ENCODE data around the gene FTSJ3.
"Not testable (repeated sequence)": the region's sequence is repeated elsewhere in the genome, so short reads cannot be mapped to it uniquely, and the experiment has no call there.

Gene FTSJ3

DNA sequence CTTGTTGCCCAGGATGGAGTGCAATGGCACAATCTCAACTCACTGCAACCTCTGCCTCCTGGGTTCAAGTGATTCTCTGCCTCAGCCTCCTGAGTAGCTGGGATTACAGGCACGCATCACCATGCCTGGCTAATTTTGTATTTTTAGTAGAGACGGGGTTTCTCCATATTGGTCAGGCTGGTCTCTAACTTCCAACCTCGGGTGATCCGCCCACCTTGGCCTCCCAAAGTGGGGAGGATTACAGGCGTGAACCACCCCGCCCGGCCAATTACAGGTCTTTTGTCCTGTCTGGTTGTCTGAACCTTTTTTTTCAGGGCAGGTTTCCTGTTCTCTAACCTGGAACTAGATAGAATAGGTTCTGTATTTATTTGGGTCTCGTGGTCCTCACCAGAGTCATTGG, 29.0 kb upstream of the FTSJ3 start:
- H3K9ac ChIP-seq (ENCODE audit: low read depth in 1 of 2, low read length in 2 of 2): not testable (repeated sequence)

GRCh38 chr17:63855185-63855584, 27.7 kb upstream of the FTSJ3 start:
- H3K9me3 ChIP-seq (ENCODE audit: control insufficient read depth in 2 of 2, low read length in 2 of 2): no peaks in the 10 kb centered on the region
- no peaks in the 10 kb centered on the region for H3K27me3 ChIP-seq (ENCODE audit: control insufficient read depth in 2 of 2, insufficient read depth in 2 of 2, low read length in 2 of 2)
- no peak overlapping the region for H3K27ac ChIP-seq (ENCODE audit: low read depth in 2 of 2, low read length in 2 of 2)
- H3K36me3 ChIP-seq (ENCODE audit: control insufficient read depth in 2 of 2, insufficient read depth in 2 of 2, low read length in 2 of 2): no peaks in the 10 kb centered on the region
- H3K4me3 ChIP-seq (ENCODE audit: low read length in 2 of 2): no peak overlapping the region
- no peaks in the 10 kb centered on the region for H3K4me1 ChIP-seq (ENCODE audit: control insufficient read depth in 2 of 2, insufficient read depth in 2 of 2, low read length in 2 of 2)
- no peak overlapping the region for H3K9ac ChIP-seq (ENCODE audit: low read depth in 1 of 2, low read length in 2 of 2)

More for the DNA sequence above, 29.0 kb upstream of the FTSJ3 start:
- not testable (repeated sequence) for H3K27ac ChIP-seq (ENCODE audit: low read depth in 2 of 2, low read length in 2 of 2); H3K9me3 ChIP-seq (ENCODE audit: control insufficient read depth in 2 of 2, low read length in 2 of 2); H3K36me3 ChIP-seq (ENCODE audit: control insufficient read depth in 2 of 2, insufficient read depth in 2 of 2, low read length in 2 of 2); H3K27me3 ChIP-seq (ENCODE audit: control insufficient read depth in 2 of 2, insufficient read depth in 2 of 2, low read length in 2 of 2); H3K4me1 ChIP-seq (ENCODE audit: control insufficient read depth in 2 of 2, insufficient read depth in 2 of 2, low read length in 2 of 2); H3K4me3 ChIP-seq (ENCODE audit: low read length in 2 of 2)

DNA sequence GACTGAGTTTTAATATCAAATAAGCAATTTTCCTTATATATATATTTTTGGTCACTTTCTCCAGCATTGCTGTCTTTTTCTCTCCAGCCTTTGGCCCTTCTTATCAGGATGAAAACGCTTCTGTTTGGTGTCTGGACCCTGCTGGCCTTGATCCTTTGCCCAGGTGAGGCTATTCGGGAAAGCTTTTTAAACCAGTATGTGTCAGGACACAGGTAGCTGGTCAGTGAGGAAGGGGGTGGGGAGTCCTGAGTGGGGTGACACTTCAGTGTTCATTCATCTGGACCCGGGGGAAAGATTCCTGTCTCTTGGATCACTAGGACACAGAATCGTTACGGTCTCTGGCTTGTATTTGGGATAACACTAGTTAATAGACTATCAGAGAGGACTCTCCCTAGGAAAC, 27.2 kb upstream of the FTSJ3 start:
- H3K4me3 ChIP-seq (ENCODE audit: low read length in 2 of 2): no peak overlapping the region

GRCh38 chr17:63853260-63853659, 25.8 kb upstream of the FTSJ3 start:
- no peak overlapping the region for H3K9ac ChIP-seq (ENCODE audit: low read depth in 1 of 2, low read length in 2 of 2)
- H3K4me1 ChIP-seq (ENCODE audit: control insufficient read depth in 2 of 2, insufficient read depth in 2 of 2, low read length in 2 of 2): peaks cover 0 to 4% of the 10 kb centered on the region in 2 donors
- no peaks in the 10 kb centered on the region for H3K36me3 ChIP-seq (ENCODE audit: control insufficient read depth in 2 of 2, insufficient read depth in 2 of 2, low read length in 2 of 2)
- H3K9me3 ChIP-seq (ENCODE audit: control insufficient read depth in 2 of 2, low read length in 2 of 2): no peaks in the 10 kb centered on the region
- no peak overlapping the region for H3K4me3 ChIP-seq (ENCODE audit: low read length in 2 of 2)
- no peak overlapping the region for H3K27ac ChIP-seq (ENCODE audit: low read depth in 2 of 2, low read length in 2 of 2)
- H3K27me3 ChIP-seq (ENCODE audit: control insufficient read depth in 2 of 2, insufficient read depth in 2 of 2, low read length in 2 of 2): no peaks in the 10 kb centered on the region

More for the DNA sequence above, 27.2 kb upstream of the FTSJ3 start:
- no peak overlapping the region for H3K9ac ChIP-seq (ENCODE audit: low read depth in 1 of 2, low read length in 2 of 2)
- no peaks in the 10 kb centered on the region for H3K27me3 ChIP-seq (ENCODE audit: control insufficient read depth in 2 of 2, insufficient read depth in 2 of 2, low read length in 2 of 2)
- no peaks in the 10 kb centered on the region for H3K4me1 ChIP-seq (ENCODE audit: control insufficient read depth in 2 of 2, insufficient read depth in 2 of 2, low read length in 2 of 2)
- H3K27ac ChIP-seq (ENCODE audit: low read depth in 2 of 2, low read length in 2 of 2): no peak overlapping the region
- H3K9me3 ChIP-seq (ENCODE audit: control insufficient read depth in 2 of 2, low read length in 2 of 2): no peaks in the 10 kb centered on the region
- H3K36me3 ChIP-seq (ENCODE audit: control insufficient read depth in 2 of 2, insufficient read depth in 2 of 2, low read length in 2 of 2): no peaks in the 10 kb centered on the region

DNA sequence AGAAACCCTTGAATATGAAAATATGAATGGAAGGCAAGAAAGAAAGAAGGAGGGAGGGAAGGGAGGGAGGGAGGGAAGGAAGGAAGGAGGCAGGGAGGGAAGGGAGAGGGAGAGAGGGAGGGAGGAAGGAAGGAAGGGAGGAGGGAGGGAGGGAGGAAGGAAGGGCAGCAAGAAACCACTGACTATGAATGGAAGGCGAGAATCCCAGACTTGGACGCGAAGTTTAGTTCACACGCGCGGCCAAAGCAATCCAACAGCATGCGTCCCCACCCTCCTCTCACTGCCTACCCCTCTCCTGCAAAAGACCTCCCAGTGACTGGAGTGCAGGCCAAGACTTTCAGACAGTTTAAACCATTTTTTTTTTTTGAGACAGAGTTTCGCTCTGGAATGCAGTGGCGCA, 22.9 kb upstream of the FTSJ3 start:
- no peaks in the 10 kb centered on the region for H3K9me3 ChIP-seq (ENCODE audit: control insufficient read depth in 2 of 2, low read length in 2 of 2)
- H3K4me1 ChIP-seq (ENCODE audit: control insufficient read depth in 2 of 2, insufficient read depth in 2 of 2, low read length in 2 of 2): peaks cover 0 to 4% of the 10 kb centered on the region in 2 donors
- no peak overlapping the region for H3K9ac ChIP-seq (ENCODE audit: low read depth in 1 of 2, low read length in 2 of 2)
- no peaks in the 10 kb centered on the region for H3K36me3 ChIP-seq (ENCODE audit: control insufficient read depth in 2 of 2, insufficient read depth in 2 of 2, low read length in 2 of 2)
- no peak overlapping the region for H3K27ac ChIP-seq (ENCODE audit: low read depth in 2 of 2, low read length in 2 of 2)
- no peaks in the 10 kb centered on the region for H3K27me3 ChIP-seq (ENCODE audit: control insufficient read depth in 2 of 2, insufficient read depth in 2 of 2, low read length in 2 of 2)
- no peak overlapping the region for H3K4me3 ChIP-seq (ENCODE audit: low read length in 2 of 2)

DNA sequence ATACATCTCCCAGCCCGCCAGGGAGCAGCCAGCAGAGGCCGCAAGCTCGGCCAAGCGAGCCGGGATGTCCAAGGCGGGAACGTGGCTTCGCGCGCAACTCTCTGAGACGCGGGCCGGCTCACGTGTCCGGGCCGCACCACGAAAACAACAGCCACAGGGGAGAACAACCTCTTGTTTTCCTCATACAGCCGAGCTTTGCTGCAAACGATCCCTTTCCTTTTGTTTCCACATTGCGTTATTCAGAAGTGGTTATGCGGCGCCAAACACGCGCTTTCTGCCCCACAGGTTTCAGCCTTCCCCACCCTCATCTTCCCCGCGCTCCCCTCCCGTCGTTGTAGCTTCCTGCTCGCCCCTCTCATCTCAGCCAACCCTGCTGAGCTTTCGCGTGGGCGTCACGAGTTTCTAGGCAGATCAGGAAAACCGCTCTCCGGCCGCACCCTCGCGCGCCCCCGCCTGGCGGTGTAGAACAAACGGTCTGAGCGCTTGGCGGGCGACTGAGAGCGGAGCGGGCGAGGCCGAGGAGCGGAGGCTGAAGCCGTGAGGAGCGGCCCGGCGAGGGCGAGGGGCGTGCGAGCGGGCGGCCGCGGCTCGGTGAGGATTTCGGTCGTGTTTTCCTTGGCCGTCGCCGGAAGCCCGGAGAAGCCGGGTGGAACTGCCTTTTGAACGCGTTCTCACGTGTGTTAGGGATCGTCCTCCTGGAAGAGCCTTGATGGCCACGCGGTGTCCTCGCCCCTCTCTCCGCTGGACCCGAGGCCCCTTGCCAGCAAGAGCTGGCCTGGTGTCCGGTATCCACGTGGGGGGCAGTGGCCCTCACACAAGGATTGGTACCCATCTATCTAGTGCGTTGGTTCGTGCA, 21.6 kb upstream of the FTSJ3 start:
- peak overlapping the region; percentile 53 to 76 for H3K4me3 ChIP-seq (ENCODE audit: low read length in 2 of 2)
- peaks cover 0 to 4% of the 10 kb centered on the region in 2 donors for H3K4me1 ChIP-seq (ENCODE audit: control insufficient read depth in 2 of 2, insufficient read depth in 2 of 2, low read length in 2 of 2)
- H3K36me3 ChIP-seq (ENCODE audit: control insufficient read depth in 2 of 2, insufficient read depth in 2 of 2, low read length in 2 of 2): no peaks in the 10 kb centered on the region
- peak overlapping the region; percentile 30 to 63 for H3K9ac ChIP-seq (ENCODE audit: low read depth in 1 of 2, low read length in 2 of 2)
- H3K27me3 ChIP-seq (ENCODE audit: control insufficient read depth in 2 of 2, insufficient read depth in 2 of 2, low read length in 2 of 2): no peaks in the 10 kb centered on the region
- H3K27ac ChIP-seq (ENCODE audit: low read depth in 2 of 2, low read length in 2 of 2): peak overlapping the region in 1 of 2 donors; percentile 48
- H3K9me3 ChIP-seq (ENCODE audit: control insufficient read depth in 2 of 2, low read length in 2 of 2): no peaks in the 10 kb centered on the region

GRCh38 chr17:63847525-63848249, 20.2 kb upstream of the FTSJ3 start:
- no peak overlapping the region for H3K4me3 ChIP-seq (ENCODE audit: low read length in 2 of 2)
- no peak overlapping the region for H3K27ac ChIP-seq (ENCODE audit: low read depth in 2 of 2, low read length in 2 of 2)
- peaks cover 2 to 4% of the 10 kb centered on the region in 2 donors for H3K4me1 ChIP-seq (ENCODE audit: control insufficient read depth in 2 of 2, insufficient read depth in 2 of 2, low read length in 2 of 2)
- H3K9ac ChIP-seq (ENCODE audit: low read depth in 1 of 2, low read length in 2 of 2): no peak overlapping the region
- no peaks in the 10 kb centered on the region for H3K27me3 ChIP-seq (ENCODE audit: control insufficient read depth in 2 of 2, insufficient read depth in 2 of 2, low read length in 2 of 2)
- no peaks in the 10 kb centered on the region for H3K9me3 ChIP-seq (ENCODE audit: control insufficient read depth in 2 of 2, low read length in 2 of 2)
- H3K36me3 ChIP-seq (ENCODE audit: control insufficient read depth in 2 of 2, insufficient read depth in 2 of 2, low read length in 2 of 2): no peaks in the 10 kb centered on the region

DNA sequence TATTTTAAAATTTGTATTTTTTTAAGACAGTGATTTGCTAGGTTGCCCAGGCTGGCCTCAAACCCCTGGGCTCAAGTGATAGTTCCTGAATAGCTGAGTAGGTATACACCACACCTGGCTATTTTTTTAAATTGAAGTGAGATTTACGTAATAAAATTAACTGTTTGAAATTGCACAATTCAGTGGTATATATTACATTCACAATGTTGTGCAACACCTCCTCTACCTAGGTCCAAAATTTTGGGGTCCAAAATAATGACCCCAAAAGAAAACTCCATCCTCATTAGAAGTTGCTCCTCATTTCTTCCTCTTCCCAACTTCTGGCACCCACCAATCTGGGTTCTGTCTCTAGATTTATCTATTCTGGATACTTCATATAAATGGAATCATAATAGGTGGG, 18.0 kb upstream of the FTSJ3 start:
- Histone ChIP-seq H3K9me3 (ENCODE audit: control insufficient read depth in 2 of 2, low read length in 2 of 2) (no peaks in the 10 kb centered on the region), H3K36me3 (ENCODE audit: control insufficient read depth in 2 of 2, insufficient read depth in 2 of 2, low read length in 2 of 2) (no peaks in the 10 kb centered on the region), H3K4me1 (ENCODE audit: control insufficient read depth in 2 of 2, insufficient read depth in 2 of 2, low read length in 2 of 2) (peaks cover 14% of the 10 kb centered on the region in 2 donors), H3K4me3 (ENCODE audit: low read length in 2 of 2) (no peak overlapping the region), H3K9ac (ENCODE audit: low read depth in 1 of 2, low read length in 2 of 2) (no peak overlapping the region), H3K27me3 (ENCODE audit: control insufficient read depth in 2 of 2, insufficient read depth in 2 of 2, low read length in 2 of 2) (no peaks in the 10 kb centered on the region), H3K27ac (ENCODE audit: low read depth in 2 of 2, low read length in 2 of 2) (no peak overlapping the region)

DNA sequence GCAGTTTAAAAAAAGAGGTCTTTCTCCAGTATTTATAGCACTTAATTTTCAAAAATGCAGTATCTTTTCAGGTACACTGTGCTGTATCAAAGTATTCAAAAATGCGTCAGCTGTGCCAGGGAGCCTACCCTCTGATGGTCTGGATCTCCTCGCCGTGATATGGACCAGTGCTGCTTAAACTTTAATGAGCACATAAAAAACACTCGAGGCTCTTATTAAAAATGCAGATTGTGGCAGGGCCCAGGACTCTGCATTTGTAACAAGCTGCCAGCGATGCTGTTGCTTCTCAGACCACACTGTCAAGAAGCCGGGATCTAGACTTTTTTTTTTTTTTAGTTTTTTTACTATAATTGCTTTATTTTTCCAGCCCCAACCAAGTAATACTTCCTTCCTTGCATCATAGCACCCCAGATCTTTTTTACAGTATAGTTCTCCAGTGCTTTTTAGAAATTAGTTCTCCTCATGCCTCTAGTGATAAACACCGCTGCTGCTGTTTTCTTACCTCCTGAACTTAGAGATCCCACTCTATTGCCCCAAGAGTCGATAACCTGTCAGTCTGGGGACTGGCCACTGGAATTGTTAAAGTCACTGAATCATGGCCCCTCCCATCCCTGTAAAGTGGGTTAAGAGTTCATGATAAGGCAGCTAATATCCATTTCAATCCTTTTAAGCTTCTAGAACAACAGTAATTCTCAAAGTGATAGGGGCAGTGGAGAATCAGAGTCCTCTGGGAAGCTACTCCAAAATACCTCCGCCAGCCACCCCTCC, 16.6 kb upstream of the FTSJ3 start:
- Histone ChIP-seq H3K27me3 (ENCODE audit: control insufficient read depth in 2 of 2, insufficient read depth in 2 of 2, low read length in 2 of 2) (no peaks in the 10 kb centered on the region), H3K27ac (ENCODE audit: low read depth in 2 of 2, low read length in 2 of 2) (peak overlapping the region; percentile 76 to 86), H3K4me1 (ENCODE audit: control insufficient read depth in 2 of 2, insufficient read depth in 2 of 2, low read length in 2 of 2) (peaks cover 22 to 24% of the 10 kb centered on the region in 2 donors), H3K4me3 (ENCODE audit: low read length in 2 of 2) (peak overlapping the region in 1 of 2 donors; percentile 87), H3K36me3 (ENCODE audit: control insufficient read depth in 2 of 2, insufficient read depth in 2 of 2, low read length in 2 of 2) (no peaks in the 10 kb centered on the region), H3K9ac (ENCODE audit: low read depth in 1 of 2, low read length in 2 of 2) (peak overlapping the region in 1 of 2 donors; percentile 63), H3K9me3 (ENCODE audit: control insufficient read depth in 2 of 2, low read length in 2 of 2) (no peaks in the 10 kb centered on the region)
